Measurements from ENCODE around the gene STK11IP. TPM values are rescaled to one million over a fixed set of nuclear protein-coding genes. Genes with fewer than 3 reads are reported as not detected.
"Not testable (repeated sequence)": the region's sequence is repeated elsewhere in the genome, so short reads cannot be mapped to it uniquely, and the experiment has no call there.

STK11IP gene
- total RNA-seq, 1 donor from 2014 or later = 8.9 TPM

DNA sequence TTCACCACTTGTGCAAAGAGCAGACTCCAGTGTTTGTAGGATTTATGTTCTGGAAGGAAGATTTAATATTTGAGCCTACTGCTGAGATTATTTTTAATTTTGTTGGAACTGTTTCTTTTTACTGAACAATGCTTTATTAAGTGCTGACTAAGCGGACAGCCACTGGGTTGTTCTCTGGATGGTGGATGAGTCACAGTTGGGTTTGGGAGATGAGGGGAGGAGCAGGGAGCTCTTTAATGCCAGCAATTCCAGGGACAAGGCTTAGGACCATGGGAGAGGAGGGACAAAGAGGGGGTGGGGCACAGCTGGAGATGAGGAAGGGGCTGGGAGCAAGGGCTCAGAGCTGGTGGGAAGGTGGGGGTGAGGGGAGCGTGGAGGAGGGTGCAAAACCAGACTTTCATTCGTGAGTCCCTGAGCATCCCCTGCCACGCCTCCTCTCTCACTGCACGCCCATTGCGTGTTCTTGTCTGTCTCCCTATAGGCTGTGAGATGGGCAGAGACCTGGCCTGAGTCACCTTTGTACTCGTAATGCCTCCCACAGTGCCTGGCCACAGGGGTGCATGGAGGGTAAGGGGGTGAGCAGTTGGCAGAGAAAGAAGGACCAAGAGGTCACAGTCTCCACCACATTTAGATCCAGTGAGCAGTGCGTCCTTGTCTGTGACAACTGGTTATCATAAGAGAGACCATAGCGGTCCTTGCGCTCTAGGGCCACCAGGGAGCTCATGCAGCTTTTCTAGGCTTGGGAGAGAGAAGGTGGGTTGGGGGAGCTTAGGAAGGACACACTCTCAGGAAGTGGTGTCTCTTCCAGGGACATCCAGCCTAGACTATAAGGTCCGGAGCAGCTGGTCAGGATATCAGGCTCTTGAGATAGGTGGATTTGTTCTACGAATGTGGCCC lies 48.2 kb downstream of the STK11IP start:
- peak overlapping the region in 1 of 3 donors; percentile 74 for H3K9ac ChIP-seq (ENCODE audit: low read depth in 1 of 3, low read length in 3 of 3)
- H3K36me3 ChIP-seq (ENCODE audit: control insufficient read depth in 3 of 3, insufficient read depth in 3 of 3, low read length in 3 of 3) = no peaks in the 10 kb centered on the region
- peaks cover 33 to 45% (median 37%) of the 10 kb centered on the region in 3 donors for H3K4me1 ChIP-seq (ENCODE audit: control insufficient read depth in 3 of 3, insufficient read depth in 3 of 3, low read length in 3 of 3)
- H3K9me3 ChIP-seq (ENCODE audit: control insufficient read depth in 3 of 3, low read length in 3 of 3) = no peaks in the 10 kb centered on the region
- no peaks in the 10 kb centered on the region for H3K27me3 ChIP-seq (ENCODE audit: control insufficient read depth in 3 of 3, insufficient read depth in 3 of 3, low read length in 3 of 3)
- H3K4me3 ChIP-seq (ENCODE audit: low read length in 3 of 3) = peak overlapping the region in 1 of 3 donors; percentile 23
- peak overlapping the region; percentile 83 for H3K27ac ChIP-seq (ENCODE audit: low read depth, low read length)

DNA sequence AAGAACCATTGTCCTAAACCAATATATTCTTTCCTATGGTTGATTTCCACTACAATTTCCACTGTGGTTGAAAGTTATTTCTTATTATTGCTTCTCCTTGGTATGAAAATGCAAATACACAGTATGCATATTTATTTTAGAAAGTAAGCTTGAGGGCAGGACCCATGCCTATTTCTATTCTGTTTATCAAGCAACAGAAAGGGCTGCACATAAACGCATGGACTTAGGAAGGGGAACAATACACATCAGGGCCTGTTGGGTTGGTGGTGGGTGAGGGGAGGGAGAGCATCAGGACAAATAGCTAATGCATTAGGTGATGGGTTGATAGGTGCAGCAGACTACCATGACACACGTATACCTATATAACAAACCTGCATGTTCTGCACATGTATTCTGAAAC lies 50.5 kb downstream of the STK11IP start:
- Histone ChIP-seq H3K9me3 (ENCODE audit: control insufficient read depth in 3 of 3, low read length in 3 of 3) (no peaks in the 10 kb centered on the region), H3K9ac (ENCODE audit: low read depth in 1 of 3, low read length in 3 of 3) (no peak overlapping the region), H3K27ac (ENCODE audit: low read depth, low read length) (no peak overlapping the region), H3K4me1 (ENCODE audit: control insufficient read depth in 3 of 3, insufficient read depth in 3 of 3, low read length in 3 of 3) (peaks cover 27 to 31% (median 28%) of the 10 kb centered on the region in 3 donors), H3K4me3 (ENCODE audit: low read length in 3 of 3) (no peak overlapping the region), H3K27me3 (ENCODE audit: control insufficient read depth in 3 of 3, insufficient read depth in 3 of 3, low read length in 3 of 3) (no peaks in the 10 kb centered on the region), H3K36me3 (ENCODE audit: control insufficient read depth in 3 of 3, insufficient read depth in 3 of 3, low read length in 3 of 3) (no peaks in the 10 kb centered on the region)

DNA sequence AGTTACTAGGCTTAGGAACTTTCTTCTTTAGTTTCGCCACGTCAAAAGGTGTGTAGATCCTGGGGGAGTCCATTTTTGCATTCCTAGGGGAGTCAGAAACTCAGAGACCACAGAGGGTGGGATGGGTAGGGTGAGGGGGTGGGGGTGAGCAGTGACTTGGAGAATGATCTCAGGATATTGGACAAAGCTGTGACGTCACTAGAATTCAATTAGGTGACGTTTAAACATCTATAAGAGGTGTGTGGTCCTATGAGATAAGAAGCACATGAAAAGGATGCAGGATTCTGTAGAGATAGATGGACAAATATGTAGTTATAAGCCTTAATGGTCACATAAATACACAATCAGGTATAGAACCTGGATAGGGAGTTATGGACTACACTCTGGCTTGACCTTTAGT lies 51.3 kb downstream of the STK11IP start:
- H3K4me1 ChIP-seq (ENCODE audit: control insufficient read depth in 3 of 3, insufficient read depth in 3 of 3, low read length in 3 of 3) = peaks cover 21 to 23% (median 22%) of the 10 kb centered on the region in 3 donors
- no peaks in the 10 kb centered on the region for H3K9me3 ChIP-seq (ENCODE audit: control insufficient read depth in 3 of 3, low read length in 3 of 3)
- H3K27ac ChIP-seq (ENCODE audit: low read depth, low read length) = no peak overlapping the region
- no peaks in the 10 kb centered on the region for H3K27me3 ChIP-seq (ENCODE audit: control insufficient read depth in 3 of 3, insufficient read depth in 3 of 3, low read length in 3 of 3)
- no peaks in the 10 kb centered on the region for H3K36me3 ChIP-seq (ENCODE audit: control insufficient read depth in 3 of 3, insufficient read depth in 3 of 3, low read length in 3 of 3)
- no peak overlapping the region for H3K4me3 ChIP-seq (ENCODE audit: low read length in 3 of 3)
- H3K9ac ChIP-seq (ENCODE audit: low read depth in 1 of 3, low read length in 3 of 3) = no peak overlapping the region

DNA sequence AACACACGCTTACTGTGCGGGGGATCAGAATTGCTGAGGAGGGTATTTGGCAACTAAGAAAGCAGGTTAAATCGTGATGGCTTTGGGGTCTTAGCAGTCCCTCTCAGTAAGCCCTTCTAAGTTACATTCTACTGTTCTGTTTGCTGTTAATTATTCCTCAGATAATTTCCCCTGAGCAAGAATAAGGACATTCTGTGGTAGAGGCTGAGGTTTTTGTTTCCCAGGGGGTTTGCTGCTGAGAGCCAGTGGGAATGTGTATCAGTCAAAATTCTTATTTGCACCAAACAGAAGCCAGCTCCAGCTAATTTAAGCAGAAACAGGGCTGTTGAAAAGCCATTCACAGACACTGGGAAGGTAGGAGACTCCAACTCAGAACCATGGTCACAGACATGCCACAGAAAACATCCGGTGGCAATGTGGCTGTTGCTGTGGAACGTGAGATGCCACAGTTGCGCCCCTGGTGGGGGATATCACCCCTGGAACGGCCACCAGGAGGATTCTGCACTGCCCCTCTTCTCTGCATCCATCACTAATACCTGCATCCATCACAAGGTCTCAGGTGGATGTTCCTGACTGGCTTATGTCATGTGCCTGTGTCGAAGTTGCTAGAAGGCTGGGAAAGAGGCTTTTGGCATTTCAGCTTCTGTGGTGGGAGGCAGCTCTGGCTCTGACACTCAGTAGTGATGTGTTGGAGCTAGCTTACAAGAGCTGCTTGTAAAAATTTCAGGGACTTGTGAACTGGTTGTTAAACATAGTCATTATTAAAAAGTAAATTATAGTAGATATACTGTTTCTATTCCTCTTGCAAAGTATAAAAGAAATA lies 53.0 kb downstream of the STK11IP start:
- H3K4me1 ChIP-seq (ENCODE audit: control insufficient read depth in 3 of 3, insufficient read depth in 3 of 3, low read length in 3 of 3) = peaks cover 4 to 6% (median 5%) of the 10 kb centered on the region in 3 donors
- H3K27me3 ChIP-seq (ENCODE audit: control insufficient read depth in 3 of 3, insufficient read depth in 3 of 3, low read length in 3 of 3) = no peaks in the 10 kb centered on the region
- no peaks in the 10 kb centered on the region for H3K9me3 ChIP-seq (ENCODE audit: control insufficient read depth in 3 of 3, low read length in 3 of 3)
- H3K36me3 ChIP-seq (ENCODE audit: control insufficient read depth in 3 of 3, insufficient read depth in 3 of 3, low read length in 3 of 3) = no peaks in the 10 kb centered on the region
- H3K4me3 ChIP-seq (ENCODE audit: low read length in 3 of 3) = no peak overlapping the region
- H3K27ac ChIP-seq (ENCODE audit: low read depth, low read length) = no peak overlapping the region
- no peak overlapping the region for H3K9ac ChIP-seq (ENCODE audit: low read depth in 1 of 3, low read length in 3 of 3)

DNA sequence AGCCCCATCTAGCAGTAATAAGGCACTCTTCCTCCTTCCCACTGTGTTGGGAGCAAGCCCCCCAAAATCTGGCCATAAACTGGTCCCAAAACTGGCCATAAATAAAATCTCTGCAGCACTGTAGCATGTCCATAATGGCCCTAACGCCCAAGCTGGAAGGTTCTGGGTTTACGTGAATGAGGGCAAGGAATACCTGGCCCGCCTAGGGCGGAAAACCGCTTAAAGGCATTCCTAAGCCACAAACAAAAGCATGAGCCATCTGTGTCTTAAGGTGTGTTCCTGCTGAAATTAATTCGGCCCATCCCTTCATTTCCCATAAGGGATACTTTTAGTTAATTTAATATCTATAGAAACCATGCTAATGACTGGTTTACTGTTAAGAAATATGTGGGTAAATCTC lies 54.0 kb downstream of the STK11IP start:
- not testable (repeated sequence) for H3K36me3 ChIP-seq (ENCODE audit: control insufficient read depth in 3 of 3, insufficient read depth in 3 of 3, low read length in 3 of 3); H3K9me3 ChIP-seq (ENCODE audit: control insufficient read depth in 3 of 3, low read length in 3 of 3); H3K27me3 ChIP-seq (ENCODE audit: control insufficient read depth in 3 of 3, insufficient read depth in 3 of 3, low read length in 3 of 3); H3K4me3 ChIP-seq (ENCODE audit: low read length in 3 of 3); H3K27ac ChIP-seq (ENCODE audit: low read depth, low read length); H3K4me1 ChIP-seq (ENCODE audit: control insufficient read depth in 3 of 3, insufficient read depth in 3 of 3, low read length in 3 of 3); H3K9ac ChIP-seq (ENCODE audit: low read depth in 1 of 3, low read length in 3 of 3)

DNA sequence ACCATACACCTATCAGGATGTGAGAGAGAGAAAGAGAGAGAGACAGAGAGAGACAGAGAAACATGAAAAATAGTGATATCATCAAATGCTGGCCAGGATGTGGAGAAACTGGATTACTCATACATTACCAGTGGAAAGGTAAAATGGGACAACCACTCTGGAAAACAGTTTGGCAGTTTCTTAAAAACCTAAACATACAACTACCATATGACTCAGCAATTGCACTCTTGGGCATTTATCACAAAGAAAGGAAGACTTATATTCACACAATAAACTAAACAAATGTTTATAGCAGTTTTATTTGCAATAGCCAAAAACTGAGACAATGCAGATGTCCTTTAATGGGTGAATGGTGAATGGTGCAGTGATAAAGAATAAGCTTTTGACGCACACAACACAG lies 58.9 kb downstream of the STK11IP start:
- H3K9me3 ChIP-seq (ENCODE audit: control insufficient read depth in 3 of 3, low read length in 3 of 3) = no peaks in the 10 kb centered on the region
- H3K9ac ChIP-seq (ENCODE audit: low read depth in 1 of 3, low read length in 3 of 3) = no peak overlapping the region
- no peak overlapping the region for H3K4me3 ChIP-seq (ENCODE audit: low read length in 3 of 3)
- H3K27ac ChIP-seq (ENCODE audit: low read depth, low read length) = no peak overlapping the region
- H3K36me3 ChIP-seq (ENCODE audit: control insufficient read depth in 3 of 3, insufficient read depth in 3 of 3, low read length in 3 of 3) = no peaks in the 10 kb centered on the region
- peaks cover 0 to 5% (median 0%) of the 10 kb centered on the region in 3 donors for H3K4me1 ChIP-seq (ENCODE audit: control insufficient read depth in 3 of 3, insufficient read depth in 3 of 3, low read length in 3 of 3)
- H3K27me3 ChIP-seq (ENCODE audit: control insufficient read depth in 3 of 3, insufficient read depth in 3 of 3, low read length in 3 of 3) = no peaks in the 10 kb centered on the region

DNA sequence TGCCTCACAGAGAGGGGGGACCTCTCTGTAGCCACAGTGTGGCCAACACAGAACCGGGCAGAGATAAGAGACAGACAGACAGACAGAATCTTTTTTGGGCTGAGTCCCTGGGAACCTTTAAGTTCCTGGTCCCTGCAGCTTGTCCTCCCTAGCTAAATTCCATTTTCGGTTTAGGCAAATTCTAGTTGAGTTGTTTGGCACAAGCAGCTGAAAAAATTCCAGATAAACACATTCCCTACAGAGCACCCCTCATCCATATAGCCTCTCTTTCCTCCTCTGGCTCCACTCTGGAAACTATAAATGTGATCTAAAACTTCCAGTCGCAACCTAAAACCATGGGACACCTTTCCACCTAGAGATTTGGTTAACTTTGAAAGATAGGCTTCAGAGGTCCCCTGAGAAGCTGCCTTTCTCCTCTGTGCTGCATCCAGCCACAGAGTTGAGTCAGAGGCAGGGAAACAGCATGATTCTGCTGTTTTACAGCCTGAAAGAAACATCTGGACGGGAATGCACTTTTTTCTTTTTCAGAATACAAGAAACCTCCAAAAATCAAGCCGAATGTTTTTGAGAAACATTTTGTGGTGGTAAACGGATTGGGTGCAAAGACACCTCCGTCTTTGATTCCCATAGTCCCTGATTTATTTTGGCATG lies 60.7 kb downstream of the STK11IP start:
- Histone ChIP-seq H3K36me3 (ENCODE audit: control insufficient read depth in 3 of 3, insufficient read depth in 3 of 3, low read length in 3 of 3) (no peaks in the 10 kb centered on the region), H3K4me3 (ENCODE audit: low read length in 3 of 3) (no peak overlapping the region), H3K27ac (ENCODE audit: low read depth, low read length) (no peak overlapping the region), H3K27me3 (ENCODE audit: control insufficient read depth in 3 of 3, insufficient read depth in 3 of 3, low read length in 3 of 3) (no peaks in the 10 kb centered on the region), H3K9me3 (ENCODE audit: control insufficient read depth in 3 of 3, low read length in 3 of 3) (no peaks in the 10 kb centered on the region), H3K9ac (ENCODE audit: low read depth in 1 of 3, low read length in 3 of 3) (no peak overlapping the region), H3K4me1 (ENCODE audit: control insufficient read depth in 3 of 3, insufficient read depth in 3 of 3, low read length in 3 of 3) (peaks cover 0 to 5% (median 0%) of the 10 kb centered on the region in 3 donors)

DNA sequence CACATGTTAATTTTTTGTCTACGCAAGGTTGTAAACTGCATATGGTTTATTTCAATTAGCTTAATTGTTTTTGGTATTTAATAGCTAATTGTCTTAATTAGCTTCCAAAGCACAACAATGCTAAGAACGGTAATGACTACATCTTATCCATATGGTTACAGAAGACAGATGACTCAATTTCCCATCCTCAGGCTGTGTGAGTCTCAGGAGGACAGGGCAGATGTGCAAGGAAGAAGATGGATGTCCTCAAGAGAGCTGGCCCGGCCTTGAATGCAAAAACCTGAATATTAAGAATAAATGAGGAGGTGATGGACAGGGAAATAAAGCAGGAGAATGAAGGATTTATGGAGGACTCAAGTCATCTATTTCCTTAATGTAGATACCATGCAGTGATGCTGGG lies 61.2 kb downstream of the STK11IP start:
- Histone ChIP-seq H3K9ac (ENCODE audit: low read depth in 1 of 3, low read length in 3 of 3) (no peak overlapping the region), H3K27ac (ENCODE audit: low read depth, low read length) (no peak overlapping the region), H3K4me1 (ENCODE audit: control insufficient read depth in 3 of 3, insufficient read depth in 3 of 3, low read length in 3 of 3) (peaks cover 0 to 5% (median 0%) of the 10 kb centered on the region in 3 donors), H3K4me3 (ENCODE audit: low read length in 3 of 3) (no peak overlapping the region), H3K36me3 (ENCODE audit: control insufficient read depth in 3 of 3, insufficient read depth in 3 of 3, low read length in 3 of 3) (no peaks in the 10 kb centered on the region), H3K27me3 (ENCODE audit: control insufficient read depth in 3 of 3, insufficient read depth in 3 of 3, low read length in 3 of 3) (no peaks in the 10 kb centered on the region), H3K9me3 (ENCODE audit: control insufficient read depth in 3 of 3, low read length in 3 of 3) (no peaks in the 10 kb centered on the region)

DNA sequence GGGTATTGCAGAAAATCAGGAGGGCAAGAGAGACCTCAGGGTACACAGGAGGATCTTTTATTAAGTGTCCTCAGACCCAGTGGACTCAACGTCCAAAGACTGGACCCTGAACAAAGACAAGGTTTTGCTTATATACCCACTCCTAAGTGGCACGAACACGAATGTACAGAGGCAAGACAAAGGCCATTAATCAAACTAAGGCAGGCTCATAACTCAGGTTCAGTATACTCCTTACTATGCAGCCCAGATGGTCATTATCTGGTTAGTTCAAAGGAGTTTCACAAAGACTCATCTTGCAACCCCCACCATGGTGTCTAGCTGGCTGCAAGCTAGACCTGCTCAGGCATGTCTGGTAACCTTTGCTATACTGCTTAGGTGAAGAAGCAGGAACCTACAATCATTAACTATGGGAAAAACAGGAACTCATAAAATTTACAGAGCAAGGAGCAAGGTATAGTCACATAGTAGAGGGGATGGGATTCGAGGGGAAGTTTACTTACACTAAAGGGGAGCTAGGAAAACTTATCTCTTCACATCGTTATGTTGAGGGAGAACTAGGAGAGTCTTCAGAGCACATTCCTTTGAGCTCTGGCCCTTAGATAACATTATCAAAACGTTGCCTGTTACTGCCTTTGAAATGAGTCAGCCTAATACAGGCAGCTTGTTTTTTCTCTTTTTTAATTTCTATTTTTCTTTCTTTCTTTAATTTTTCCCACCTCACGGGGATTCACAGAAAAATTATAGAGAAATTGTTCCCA lies 63.7 kb downstream of the STK11IP start:
- H3K4me3 ChIP-seq (ENCODE audit: low read length in 3 of 3) = no peak overlapping the region
- no peaks in the 10 kb centered on the region for H3K27me3 ChIP-seq (ENCODE audit: control insufficient read depth in 3 of 3, insufficient read depth in 3 of 3, low read length in 3 of 3)
- no peak overlapping the region for H3K27ac ChIP-seq (ENCODE audit: low read depth, low read length)
- peaks cover 8 to 15% (median 9%) of the 10 kb centered on the region in 3 donors for H3K4me1 ChIP-seq (ENCODE audit: control insufficient read depth in 3 of 3, insufficient read depth in 3 of 3, low read length in 3 of 3)
- no peak overlapping the region for H3K9ac ChIP-seq (ENCODE audit: low read depth in 1 of 3, low read length in 3 of 3)
- no peaks in the 10 kb centered on the region for H3K36me3 ChIP-seq (ENCODE audit: control insufficient read depth in 3 of 3, insufficient read depth in 3 of 3, low read length in 3 of 3)
- no peaks in the 10 kb centered on the region for H3K9me3 ChIP-seq (ENCODE audit: control insufficient read depth in 3 of 3, low read length in 3 of 3)

Measured in skeletal muscle tissue (tissue), 4 donors.